ENCODE measurements around the gene GPRC5A. TPM values are rescaled to one million over a fixed set of nuclear protein-coding genes. Genes with fewer than 3 reads are reported as not detected.
A peak's percentile ranks its signal among the peaks of the same experiment; 100 is the strongest.

GPRC5A gene
- total and polyA plus RNA-seq, 2 donors (not counting 1 experiment from before 2014, with no cell fraction given): 4.8 to 46.8 TPM

DNA sequence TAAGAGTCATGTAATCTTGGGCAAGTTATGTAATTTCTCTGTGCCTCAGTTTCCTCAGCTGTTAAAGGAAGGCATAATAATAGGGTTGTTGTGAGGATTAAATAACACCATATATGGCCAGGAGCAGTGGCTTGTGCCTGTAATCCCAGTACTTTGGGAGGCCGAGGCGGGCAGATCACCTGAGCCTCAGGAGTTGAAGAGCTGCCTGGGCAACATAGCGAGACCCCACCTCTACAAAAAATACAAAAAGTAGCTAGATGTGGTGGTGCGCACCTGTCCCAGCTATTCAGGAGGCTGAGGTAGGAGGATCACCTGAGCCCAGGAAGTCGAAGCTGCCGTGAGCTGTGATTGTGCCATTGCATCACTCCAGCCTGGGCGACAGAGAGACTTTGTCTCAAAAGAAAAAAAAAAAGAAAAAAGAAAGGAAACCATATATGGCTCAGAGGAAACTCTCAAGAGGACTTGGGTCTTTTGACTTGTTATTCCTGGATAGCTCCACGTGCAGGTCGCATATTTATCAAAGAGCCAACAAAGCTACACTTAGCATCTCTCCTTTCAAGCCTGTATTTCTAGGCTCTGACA, 6.9 kb downstream of the GPRC5A start:
- Histone ChIP-seq H2AFZ (ENCODE audit: low read length) (no peak overlapping the region), H3K27ac (ENCODE audit: insufficient read depth, low read length) (no peak overlapping the region)

DNA sequence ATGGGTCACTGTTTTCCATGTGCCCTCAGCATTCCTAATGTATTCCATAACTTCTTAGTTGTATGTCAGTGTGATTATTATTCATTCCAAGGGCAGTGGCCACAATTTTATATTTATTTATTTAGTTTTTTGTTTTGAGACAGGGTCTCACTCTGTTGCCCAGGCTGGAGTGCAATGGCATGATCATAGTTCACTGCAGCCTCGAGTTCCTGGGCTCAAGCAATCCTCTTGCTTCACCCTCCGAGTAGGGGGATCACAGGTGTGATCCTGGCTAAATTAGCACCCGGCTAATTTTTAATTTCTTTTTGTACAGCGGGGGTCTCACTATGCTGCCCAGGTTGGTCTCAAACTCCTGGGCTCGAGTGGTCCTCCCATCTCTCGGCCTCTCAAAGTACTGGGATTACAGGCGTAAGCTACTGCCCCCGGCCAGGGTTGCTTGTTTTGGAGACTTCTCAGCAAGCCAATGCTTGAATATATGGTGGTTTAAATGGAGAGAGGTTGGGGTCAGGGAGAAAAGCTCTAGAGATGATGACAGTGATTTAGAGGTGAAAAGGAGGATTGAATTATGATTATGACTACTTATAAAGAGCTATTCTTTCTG, 7.6 kb downstream of the GPRC5A start:
- DNase-seq (ENCODE audit: low read depth in 2 of 2): no peak
- Histone ChIP-seq H3K27me3 (ENCODE audit: control insufficient read depth, insufficient read depth, low read length) (no peaks in the 10 kb centered on the region), H3K79me2 (ENCODE audit: control insufficient read depth, insufficient read depth, low read length) (peaks cover 22% of the 10 kb centered on the region), H3K36me3 (ENCODE audit: control insufficient read depth, insufficient read depth, low read length) (no peaks in the 10 kb centered on the region), H2AFZ (ENCODE audit: low read length) (no peak overlapping the region), H3K9ac (ENCODE audit: insufficient read depth, low read length) (no peak overlapping the region), H4K20me1 (ENCODE audit: control insufficient read depth, extremely low read depth, insufficient read depth, low read length) (no peaks in the 10 kb centered on the region), H3K27ac (ENCODE audit: insufficient read depth, low read length) (peak overlapping the region; percentile 95), H3K4me3 (replicated peaks in 1 of 4; ENCODE audit: control extremely low read depth in 1 of 4, insufficient read depth in 1 of 4, low read depth in 3 of 4, low read length in 4 of 4) (no peak overlapping the region), H3K9me3 (ENCODE audit: control insufficient read depth, insufficient read depth, low read depth, low read length) (no peaks in the 10 kb centered on the region), H3K4me1 (ENCODE audit: control insufficient read depth, extremely low read depth, insufficient read depth, low read length) (peaks cover 30% of the 10 kb centered on the region), H3K4me2 (ENCODE audit: extremely low read depth, insufficient read depth, low read length) (no peak overlapping the region)
- TF ChIP-seq, protein P1, sequence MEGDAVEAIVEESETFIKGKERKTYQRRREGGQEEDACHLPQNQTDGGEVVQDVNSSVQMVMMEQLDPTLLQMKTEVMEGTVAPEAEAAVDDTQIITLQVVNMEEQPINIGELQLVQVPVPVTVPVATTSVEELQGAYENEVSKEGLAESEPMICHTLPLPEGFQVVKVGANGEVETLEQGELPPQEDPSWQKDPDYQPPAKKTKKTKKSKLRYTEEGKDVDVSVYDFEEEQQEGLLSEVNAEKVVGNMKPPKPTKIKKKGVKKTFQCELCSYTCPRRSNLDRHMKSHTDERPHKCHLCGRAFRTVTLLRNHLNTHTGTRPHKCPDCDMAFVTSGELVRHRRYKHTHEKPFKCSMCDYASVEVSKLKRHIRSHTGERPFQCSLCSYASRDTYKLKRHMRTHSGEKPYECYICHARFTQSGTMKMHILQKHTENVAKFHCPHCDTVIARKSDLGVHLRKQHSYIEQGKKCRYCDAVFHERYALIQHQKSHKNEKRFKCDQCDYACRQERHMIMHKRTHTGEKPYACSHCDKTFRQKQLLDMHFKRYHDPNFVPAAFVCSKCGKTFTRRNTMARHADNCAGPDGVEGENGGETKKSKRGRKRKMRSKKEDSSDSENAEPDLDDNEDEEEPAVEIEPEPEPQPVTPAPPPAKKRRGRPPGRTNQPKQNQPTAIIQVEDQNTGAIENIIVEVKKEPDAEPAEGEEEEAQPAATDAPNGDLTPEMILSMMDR (conservative IDR thresholded peaks at IDR 0.05 in 1 of 2, IDR thresholded peaks at IDR 0.05 in 1 of 2; ENCODE audit: low read depth in 1 of 2, low read length in 2 of 2): no peak
- TF ChIP-seq EZH2 (IDR thresholded peaks at IDR 0.05; ENCODE audit: low read length, missing control alignments): no peak

More for the DNA sequence above, 6.9 kb downstream of the GPRC5A start:
- no peak for DNase-seq (ENCODE audit: low read depth in 2 of 2)
- Histone ChIP-seq H3K4me1 (ENCODE audit: control insufficient read depth, extremely low read depth, insufficient read depth, low read length) (peaks cover 30% of the 10 kb centered on the region), H3K36me3 (ENCODE audit: control insufficient read depth, insufficient read depth, low read length) (no peaks in the 10 kb centered on the region), H3K4me2 (ENCODE audit: extremely low read depth, insufficient read depth, low read length) (no peak overlapping the region), H4K20me1 (ENCODE audit: control insufficient read depth, extremely low read depth, insufficient read depth, low read length) (no peaks in the 10 kb centered on the region), H3K4me3 (replicated peaks in 1 of 4; ENCODE audit: control extremely low read depth in 1 of 4, insufficient read depth in 1 of 4, low read depth in 3 of 4, low read length in 4 of 4) (no peak overlapping the region), H3K9me3 (ENCODE audit: control insufficient read depth, insufficient read depth, low read depth, low read length) (no peaks in the 10 kb centered on the region), H3K27me3 (ENCODE audit: control insufficient read depth, insufficient read depth, low read length) (no peaks in the 10 kb centered on the region), H3K79me2 (ENCODE audit: control insufficient read depth, insufficient read depth, low read length) (peaks cover 22% of the 10 kb centered on the region), H3K9ac (ENCODE audit: insufficient read depth, low read length) (no peak overlapping the region)
- TF ChIP-seq EZH2 (IDR thresholded peaks at IDR 0.05; ENCODE audit: low read length, missing control alignments): no peak

DNA sequence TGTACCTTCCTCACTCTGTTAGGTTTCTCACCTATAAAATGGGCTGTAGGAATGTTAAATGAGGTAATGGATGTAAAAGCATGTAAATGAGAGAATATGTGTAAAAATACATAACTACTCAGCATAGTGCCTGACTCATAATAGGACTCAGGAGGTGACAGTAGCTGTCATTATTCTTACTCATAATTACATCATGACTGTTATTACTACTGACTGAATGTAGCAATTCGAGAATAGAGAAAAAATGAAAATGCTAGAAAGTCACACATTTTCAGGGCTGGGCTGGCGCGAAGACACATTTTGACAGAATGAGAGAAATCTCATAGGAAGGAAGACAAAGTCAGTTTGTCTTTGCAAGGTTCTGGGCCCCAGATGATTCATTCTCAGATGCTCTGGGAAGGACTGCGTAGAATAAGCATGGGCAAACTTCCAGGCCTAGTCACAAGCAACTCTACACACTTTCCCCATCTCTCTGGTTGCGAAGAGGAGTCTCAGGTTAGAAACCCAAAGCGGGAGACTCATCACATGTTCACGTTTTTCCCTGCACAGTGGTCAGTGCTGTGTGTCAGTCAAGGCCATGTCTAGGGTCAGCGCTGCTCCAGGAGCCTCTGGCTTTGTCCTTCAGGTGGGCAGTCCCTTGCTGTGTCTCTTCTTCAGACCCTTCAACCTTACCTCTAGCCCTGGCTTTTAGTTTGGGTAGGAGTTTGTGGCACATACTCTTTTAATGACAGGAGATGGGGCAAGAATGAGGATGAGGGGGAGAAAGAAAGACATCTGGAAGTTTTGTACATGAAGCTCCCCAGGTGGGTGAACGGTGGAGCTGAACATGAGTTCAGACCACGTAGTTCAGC, 8.4 kb downstream of the GPRC5A start:
- Histone ChIP-seq H3K4me2 (ENCODE audit: extremely low read depth, insufficient read depth, low read length) (peak overlapping the region; percentile 85), H3K27me3 (ENCODE audit: control insufficient read depth, insufficient read depth, low read length) (no peaks in the 10 kb centered on the region), H3K27ac (ENCODE audit: insufficient read depth, low read length) (peak overlapping the region; percentile 95), H3K36me3 (ENCODE audit: control insufficient read depth, insufficient read depth, low read length) (no peaks in the 10 kb centered on the region), H3K4me1 (ENCODE audit: control insufficient read depth, extremely low read depth, insufficient read depth, low read length) (peaks cover 30% of the 10 kb centered on the region), H4K20me1 (ENCODE audit: control insufficient read depth, extremely low read depth, insufficient read depth, low read length) (no peaks in the 10 kb centered on the region), H3K79me2 (ENCODE audit: control insufficient read depth, insufficient read depth, low read length) (peaks cover 20% of the 10 kb centered on the region), H2AFZ (ENCODE audit: low read length) (no peak overlapping the region), H3K9ac (ENCODE audit: insufficient read depth, low read length) (peak overlapping the region; percentile 42), H3K9me3 (ENCODE audit: control insufficient read depth, insufficient read depth, low read depth, low read length) (no peaks in the 10 kb centered on the region), H3K4me3 (replicated peaks in 1 of 4; ENCODE audit: control extremely low read depth in 1 of 4, insufficient read depth in 1 of 4, low read depth in 3 of 4, low read length in 4 of 4) (no peak overlapping the region)
- TF ChIP-seq, protein P1 (conservative IDR thresholded peaks at IDR 0.05 in 1 of 2, IDR thresholded peaks at IDR 0.05 in 1 of 2; ENCODE audit: low read depth in 1 of 2, low read length in 2 of 2): no peak
- no peak for TF ChIP-seq EZH2 (IDR thresholded peaks at IDR 0.05; ENCODE audit: low read length, missing control alignments)
- peak; percentile 95 to 97 for DNase-seq (ENCODE audit: low read depth in 2 of 2)
